ENCODE data around the gene ST8SIA1. TPM values are rescaled to one million over a fixed set of nuclear protein-coding genes. Genes with fewer than 3 reads are reported as not detected.

The ST8SIA1 gene
- total RNA-seq, 1 experiment from 2014 or later, result not detected

DNA sequence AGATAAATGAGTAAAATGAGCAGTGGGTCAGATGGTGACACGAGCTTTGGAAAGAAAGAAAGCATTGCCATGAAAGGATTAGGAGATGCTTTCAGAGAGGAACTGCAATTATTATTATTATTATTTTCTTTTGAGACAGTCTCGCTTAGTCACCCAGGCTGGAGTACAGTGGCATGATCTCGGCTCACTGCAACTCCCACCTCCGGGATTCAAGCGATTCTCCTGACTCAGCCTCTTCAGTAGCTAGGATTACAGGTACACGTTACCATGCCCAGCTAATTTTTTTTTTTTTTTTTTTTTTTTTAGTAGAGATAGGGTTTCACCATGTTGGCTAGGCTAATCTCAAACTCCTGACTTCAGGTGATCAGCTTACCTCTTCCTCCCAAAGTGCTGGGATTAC, 77.4 kb downstream of the ST8SIA1 start:
- H3K4me1 ChIP-seq (ENCODE audit: control insufficient read depth in 1 of 2, insufficient read depth in 2 of 2, low read length in 2 of 2), result no peaks in the 10 kb centered on the region
- no peaks in the 10 kb centered on the region for H4K20me1 ChIP-seq (ENCODE audit: insufficient read depth)
- no TSS peak for BruUV-seq (replicated peaks)
- H3K9me3 ChIP-seq (ENCODE audit: control insufficient read depth in 1 of 2, insufficient read depth in 1 of 2, low read depth in 1 of 2, low read length in 2 of 2), result no peaks in the 10 kb centered on the region
- no peak overlapping the region for H3K4me3 ChIP-seq (replicated peaks in 1 of 2; ENCODE audit: low read depth in 1 of 2, low read length in 2 of 2)
- H3K9ac ChIP-seq (ENCODE audit: low read length), result no peak overlapping the region
- H2AFZ ChIP-seq (ENCODE audit: low read depth, low read length, poor library complexity, severe bottlenecking), result no peak overlapping the region
- H3K9me2 ChIP-seq (ENCODE audit: insufficient read depth), result no peaks in the 10 kb centered on the region
- no peak overlapping the region for H3K27ac ChIP-seq (ENCODE audit: low read depth, low read length)
- ATAC-seq (no peak), DNase-seq (ENCODE audit: low read depth, low spot score) (no peak)
- TF ChIP-seq SIN3A (IDR thresholded peaks at IDR 0.05; ENCODE audit: low read depth) (no peak), EZH2 (IDR thresholded peaks at IDR 0.05) (no peak)
- ChIA-PET RAD21 (ENCODE audit: low non-redundant PET in 1 of 2, low total read pairs in 2 of 2, uncharacterized antibody in 2 of 2, unreplicated experiment in 2 of 2) (no interaction called here), CTCF (no interaction called here), POLR2A (interaction anchor here (1.2 kb wide), 1 partner anchor 16 kb away, joined by 3 read pairs; no protein-coding TSS in a partner anchor)
- no peaks in the 10 kb centered on the region for H3K79me2 ChIP-seq (ENCODE audit: insufficient read depth, low read length)
- H3K27me3 ChIP-seq (ENCODE audit: insufficient read depth, low read length), result no peaks in the 10 kb centered on the region; the same call in 1 of the 2 replicates
- H3K4me2 ChIP-seq (ENCODE audit: low read length), result no peak overlapping the region
- no peaks in the 10 kb centered on the region for H3K36me3 ChIP-seq (ENCODE audit: control insufficient read depth in 1 of 2, insufficient read depth in 2 of 2, low read length in 2 of 2)
- intact Hi-C loops (cut with micrococcal nuclease), result no loop called here

- CTCF ChIA-PET, result no interaction called here
- BruUV-seq (replicated peaks), result no TSS peak
- Histone ChIP-seq H3K27me3 (ENCODE audit: insufficient read depth, low read length) (no peaks in the 10 kb centered on the region; the same call in 1 of the 2 replicates), H3K4me1 (ENCODE audit: control insufficient read depth in 1 of 2, insufficient read depth in 2 of 2, low read length in 2 of 2) (no peaks in the 10 kb centered on the region), H3K9me2 (ENCODE audit: insufficient read depth) (no peaks in the 10 kb centered on the region), H3K27ac (ENCODE audit: low read depth, low read length) (no peak overlapping the region), H2AFZ (ENCODE audit: low read depth, low read length, poor library complexity, severe bottlenecking) (no peak overlapping the region), H4K20me1 (ENCODE audit: insufficient read depth) (no peaks in the 10 kb centered on the region), H3K4me3 (replicated peaks in 1 of 2; ENCODE audit: low read depth in 1 of 2, low read length in 2 of 2) (no peak overlapping the region), H3K79me2 (ENCODE audit: insufficient read depth, low read length) (no peaks in the 10 kb centered on the region), H3K36me3 (ENCODE audit: control insufficient read depth in 1 of 2, insufficient read depth in 2 of 2, low read length in 2 of 2) (no peaks in the 10 kb centered on the region), H3K9me3 (ENCODE audit: control insufficient read depth in 1 of 2, insufficient read depth in 1 of 2, low read depth in 1 of 2, low read length in 2 of 2) (no peaks in the 10 kb centered on the region), H3K9ac (ENCODE audit: low read length) (no peak overlapping the region), H3K4me2 (ENCODE audit: low read length) (no peak overlapping the region)
- DNase-seq (ENCODE audit: low read depth, low spot score) (no peak), ATAC-seq (no peak)
- no peak for TF ChIP-seq TCF7L2 (IDR thresholded peaks at IDR 0.05; ENCODE audit: borderline replicate concordance, extremely low read depth, insufficient read depth, insufficient read length)
- intact Hi-C loops (cut with micrococcal nuclease), result no loop called here
- RAD21 ChIA-PET (ENCODE audit: low non-redundant PET in 1 of 2, low total read pairs in 2 of 2, uncharacterized antibody in 2 of 2, unreplicated experiment in 2 of 2), result no interaction called here
- POLR2A ChIA-PET, result interaction anchor here (1.2 kb wide), 1 partner anchor 16 kb away, joined by 3 read pairs; no protein-coding TSS in a partner anchor
Measured at GRCh38 chr12:22256605-22257004, 77.9 kb downstream of the ST8SIA1 start.
